GM12878 (cell line): ENCODE data around the gene GNAO1. TPM values are rescaled to one million over a fixed set of nuclear protein-coding genes. Genes with fewer than 3 reads are reported as not detected.

Source experiments
- ASH2L ChIP-seq: fragments of 300-600, 200-600 bp; sonication (generic); IDR thresholded peaks from 2 replicates; pipeline ENCODE4 v1.6.1; 2017; ENCODE audit warnings: low read depth, mild to moderate bottlenecking, borderline replicate concordance
- BCL3 ChIP-seq: IDR thresholded peaks from 2 replicates; pipeline ENCODE4 v1.6.1; 2011; ENCODE audit warnings: borderline replicate concordance, low read depth, mild to moderate bottlenecking, moderate library complexity, low read length; ENCODE audit not compliant: insufficient read depth, poor library complexity, severe bottlenecking
- CEBPZ ChIP-seq: fragments of 150-350 bp; IDR thresholded peaks from 2 replicates; pipeline ENCODE4 v1.6.1; 2016; ENCODE audit warnings: low read depth, low read length
- CUX1 ChIP-seq: IDR thresholded peaks from 2 replicates; pipeline ENCODE4 v1.6.1; 2012; ENCODE audit warnings: improper control_type of control experiment, low read depth, low read length; ENCODE audit not compliant: insufficient replicate concordance
- LARP7 ChIP-seq: fragments of 450-650 bp; IDR thresholded peaks from 2 replicates; pipeline ENCODE4 v1.6.1; 2017; ENCODE audit warnings: mild to moderate bottlenecking
- MLLT1 ChIP-seq: fragments of 450-650 bp; IDR thresholded peaks from 2 replicates; pipeline ENCODE4 v1.6.1; 2016; ENCODE audit warnings: mild to moderate bottlenecking
- NFIC ChIP-seq: IDR thresholded peaks from 2 replicates; pipeline ENCODE4 v1.6.1; 2012; ENCODE audit warnings: low read depth, mild to moderate bottlenecking, inconsistent platforms, low read length, moderate library complexity
- SMARCA5 ChIP-seq: fragments of 450-650 bp; IDR thresholded peaks from 2 replicates; pipeline ENCODE4 v1.6.1; 2017; ENCODE audit warnings: mild to moderate bottlenecking
- polyA plus RNA-seq, 11 experiments: library from polyadenylated mRNA; depleted of rRNA in 4 of 11; unstranded in 6 of 11; stranded (reverse) in 5 of 11; fragments of >200 nt; fragmentation: Nextera tagmentation in 4 of 11; fragmentation: Illumina TruSeq in 1 of 11; extraction: Ambion mirVana in 4 of 11; extraction: Trizol in 1 of 11; gene quantifications; 1 replicate in 1 of 11; 2 replicates in 10 of 11; pipeline versions ENCODE4 v1.2.1 to v1.2.3, GENCODE V29; 2011 to 2016; ENCODE audit warnings: inconsistent platforms in 2 of 11, missing spikeins in 2 of 11, low read depth in 1 of 11
- total RNA-seq, 4 experiments: library from RNA; depleted of rRNA in 3 of 4; stranded (reverse); fragments of >200 nt in 3 of 4; fragmentation: Illumina TruSeq in 1 of 4; extraction: Trizol in 1 of 4; gene quantifications; 2 replicates each; pipeline versions ENCODE4 v1.2.1 to v1.2.3, GENCODE V29; 2013 to 2021

GNAO1 gene
- total and polyA plus RNA-seq, 10 of the 15 experiments (the other 5 are each of a cell fraction or from before 2014, with no cell fraction given), result 0.05 to 0.28 (median 0.14) TPM; not detected in 6

GRCh38 chr16:56198755-56199114 is 7.4 kb downstream of the GNAO1 start (continued):
- TF ChIP-seq CUX1, result no peak
- no peak for TF ChIP-seq CEBPZ
- no peak for TF ChIP-seq ASH2L
- TF ChIP-seq NFIC, result no peak
- no peak for TF ChIP-seq SMARCA5
- TF ChIP-seq LARP7, result no peak
- TF ChIP-seq BCL3, result no peak
- TF ChIP-seq MLLT1, result no peak
